Sigmoid colon (tissue), 4 donors: ENCODE data around the gene DRD2.

Experiments
- POLR2A ChIP-seq, 2 donors: fragments of 450-650 bp; IDR thresholded peaks; one replicate each; pipeline ENCODE4 v1.6.1; 2016; ENCODE audit warnings: antibody characterized with exemption in 2 of 2, mild to moderate bottlenecking in 2 of 2, moderate library complexity in 2 of 2
- POLR2AphosphoS5 ChIP-seq, 4 donors: sonication (generic); formaldehyde crosslinking; IDR thresholded peaks; one replicate each; pipeline ENCODE4 v1.6.1; 2017; ENCODE audit warnings: antibody characterized with exemption in 4 of 4
- TF ChIP-seq, protein P1 (sequence below), 4 experiments: fragments of 450-650 bp in 3 of 4; fragments of 200-600 bp in 1 of 4; IDR thresholded peaks; one replicate each; pipeline ENCODE4 v1.5.1; 2016 to 2019; ENCODE audit warnings: antibody characterized with exemption in 4 of 4, mild to moderate bottlenecking in 3 of 4, moderate library complexity in 2 of 4

- TF ChIP-seq POLR2A (IDR thresholded peaks at IDR 0.05), result no peak
- TF ChIP-seq POLR2AphosphoS5 (IDR thresholded peaks at IDR 0.05), result no peak
- TF ChIP-seq, protein P1, sequence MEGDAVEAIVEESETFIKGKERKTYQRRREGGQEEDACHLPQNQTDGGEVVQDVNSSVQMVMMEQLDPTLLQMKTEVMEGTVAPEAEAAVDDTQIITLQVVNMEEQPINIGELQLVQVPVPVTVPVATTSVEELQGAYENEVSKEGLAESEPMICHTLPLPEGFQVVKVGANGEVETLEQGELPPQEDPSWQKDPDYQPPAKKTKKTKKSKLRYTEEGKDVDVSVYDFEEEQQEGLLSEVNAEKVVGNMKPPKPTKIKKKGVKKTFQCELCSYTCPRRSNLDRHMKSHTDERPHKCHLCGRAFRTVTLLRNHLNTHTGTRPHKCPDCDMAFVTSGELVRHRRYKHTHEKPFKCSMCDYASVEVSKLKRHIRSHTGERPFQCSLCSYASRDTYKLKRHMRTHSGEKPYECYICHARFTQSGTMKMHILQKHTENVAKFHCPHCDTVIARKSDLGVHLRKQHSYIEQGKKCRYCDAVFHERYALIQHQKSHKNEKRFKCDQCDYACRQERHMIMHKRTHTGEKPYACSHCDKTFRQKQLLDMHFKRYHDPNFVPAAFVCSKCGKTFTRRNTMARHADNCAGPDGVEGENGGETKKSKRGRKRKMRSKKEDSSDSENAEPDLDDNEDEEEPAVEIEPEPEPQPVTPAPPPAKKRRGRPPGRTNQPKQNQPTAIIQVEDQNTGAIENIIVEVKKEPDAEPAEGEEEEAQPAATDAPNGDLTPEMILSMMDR (IDR thresholded peaks at IDR 0.05), result no peak
Observed at GRCh38 chr11:113407163-113407562, 68.0 kb downstream of the DRD2 start.
